ENCODE results near the gene PLAAT3.
"Not testable (repeated sequence)": the region's sequence is repeated elsewhere in the genome, so short reads cannot be mapped to it uniquely, and the experiment has no call there.

PLAAT3 gene

GRCh38 chr11:63608353-63609345, 5.6 kb downstream of the PLAAT3 start:
- no peak for DNase-seq

- no peak for DNase-seq
These were observed 11.1 kb downstream of the PLAAT3 start for GRCh38 chr11:63603180-63603518.

GRCh38 chr11:63602290-63603179, 11.7 kb downstream of the PLAAT3 start:
- not testable (repeated sequence) for DNase-seq

- DNase-seq, result no peak
These were observed 14.8 kb downstream of the PLAAT3 start for GRCh38 chr11:63599211-63600122.

- DNase-seq, result no peak
These were observed 15.7 kb downstream of the PLAAT3 start for GRCh38 chr11:63598556-63598955.

- no peak for DNase-seq
These were observed 18.9 kb downstream of the PLAAT3 start for GRCh38 chr11:63595296-63595695.

GRCh38 chr11:63592975-63593395, 21.2 kb downstream of the PLAAT3 start:
- DNase-seq, result no peak

GRCh38 chr11:63590024-63590788, 24.0 kb downstream of the PLAAT3 start:
- DNase-seq, result no peak

GRCh38 chr11:63589000-63589399, 25.2 kb downstream of the PLAAT3 start:
- DNase-seq, result no peak

- no peak for DNase-seq
These were observed 27.6 kb downstream of the PLAAT3 start for GRCh38 chr11:63586451-63587166.

- DNase-seq, result no peak
These were observed 30.9 kb downstream of the PLAAT3 start for GRCh38 chr11:63583357-63583677.

- DNase-seq, result not testable (repeated sequence)
These were observed 33.0 kb downstream of the PLAAT3 start for GRCh38 chr11:63581224-63581623.

- not testable (repeated sequence) for DNase-seq
These were observed 35.4 kb downstream of the PLAAT3 start for GRCh38 chr11:63578882-63579281.

GRCh38 chr11:63574856-63575602, 39.2 kb downstream of the PLAAT3 start:
- DNase-seq, result no peak

- no peak for DNase-seq
These were observed 40.1 kb downstream of the PLAAT3 start for GRCh38 chr11:63573881-63574855.

GRCh38 chr11:63572026-63572688, 42.1 kb downstream of the PLAAT3 start:
- no peak for DNase-seq

- no peak for DNase-seq
These were observed 44.7 kb downstream of the PLAAT3 start for GRCh38 chr11:63569570-63569969.

- DNase-seq, result peak; percentile 36
These were observed 47.0 kb downstream of the PLAAT3 start for GRCh38 chr11:63567044-63567840.
